Measurements from ENCODE around the gene ARID1A. TPM values are rescaled to one million over a fixed set of nuclear protein-coding genes. Genes with fewer than 3 reads are reported as not detected.

Gene ARID1A
- total RNA-seq, 6 experiments from 2014 or later, result 22.2 to 36.4 (median 29.4) TPM

DNA sequence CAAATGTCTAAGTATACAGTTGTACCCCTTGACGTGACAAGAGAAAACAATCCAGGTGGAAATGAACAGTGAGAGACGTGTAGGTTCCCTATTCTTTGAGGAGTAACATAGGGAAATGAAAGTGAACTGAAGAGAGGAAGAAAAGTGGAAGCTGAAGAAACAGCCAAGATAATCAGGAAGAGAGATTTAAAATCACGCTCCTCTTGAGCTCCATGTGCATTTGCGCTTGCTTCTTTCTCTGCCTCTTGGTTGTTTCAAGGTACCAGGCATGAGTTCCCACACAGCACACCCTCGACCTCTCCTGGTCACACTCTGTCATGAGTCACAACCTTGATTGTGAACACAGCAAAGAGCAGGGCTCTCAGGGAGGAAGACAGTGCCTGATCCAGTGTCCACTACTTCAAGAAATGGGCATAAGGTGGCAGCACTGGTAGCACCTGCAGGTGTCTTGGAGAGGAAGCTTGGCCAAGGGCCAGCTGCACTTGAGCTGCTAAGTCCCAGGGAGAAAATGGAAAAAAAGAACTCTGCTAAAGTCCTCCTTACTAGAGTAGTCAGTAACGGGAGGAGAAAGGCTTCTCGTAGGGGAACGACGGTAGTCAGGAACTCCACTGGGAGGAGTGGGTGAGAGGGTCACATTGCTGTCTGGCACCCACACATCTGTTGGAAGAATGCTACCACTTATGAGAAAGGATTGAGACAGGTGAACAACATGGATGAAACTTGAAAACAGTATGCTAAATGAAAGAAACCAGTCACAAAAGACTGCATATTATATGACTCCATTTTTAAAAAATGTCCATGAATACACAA is 18.3 kb upstream of the ARID1A start:
- H3K9me3 ChIP-seq, result no peaks in the 10 kb centered on the region
- H3K36me3 ChIP-seq, result no peaks in the 10 kb centered on the region
- TF ChIP-seq CTCF (IDR thresholded peaks at IDR 0.05), result peak; percentile 67 to 83 (median 74)
- no peak for TF ChIP-seq POLR2A (IDR thresholded peaks at IDR 0.05)
- intact Hi-C loops (cut with DNase I), result loop anchor here in 1 of 2 donors (10.0 kb wide), 1 partner anchor 73 kb away; no protein-coding TSS in a partner anchor
- peak overlapping the region in 2 of 3 donors; percentile 6 to 23 for H3K27ac ChIP-seq
- H3K4me3 ChIP-seq, result peak overlapping the region in 1 of 3 donors; percentile 4
- ATAC-seq, result peak; percentile 99 to 100 (median 100)
- peaks cover 0 to 8% (median 2%) of the 10 kb centered on the region in 4 donors for H3K4me1 ChIP-seq
- 5% methylated on average over 9 of the region's 9 CpGs for WGBS (ENCODE audit: insufficient coverage, low coverage, low lambda C conversion rate, missing lambda C conversion rate)
- DNase-seq, result peak; percentile 75 to 84 (median 84)
- H3K27me3 ChIP-seq, result no peaks in the 10 kb centered on the region

- Histone ChIP-seq H3K4me3 (no peak overlapping the region), H3K4me1 (no peaks in the 10 kb centered on the region), H3K27ac (no peak overlapping the region), H3K36me3 (no peaks in the 10 kb centered on the region), H3K9me3 (no peaks in the 10 kb centered on the region), H3K27me3 (no peaks in the 10 kb centered on the region)
- no peak for TF ChIP-seq POLR2A (IDR thresholded peaks at IDR 0.05)
- no peak for TF ChIP-seq CTCF (IDR thresholded peaks at IDR 0.05)
- DNase-seq (no peak), ATAC-seq (no peak)
- 82% methylated on average over 4 of the region's 4 CpGs for WGBS (ENCODE audit: insufficient coverage, low coverage, low lambda C conversion rate, missing lambda C conversion rate)
- intact Hi-C loops (cut with DNase I), result no loop called here
Observed at GRCh38 chr1:26684763-26685508, 10.9 kb upstream of the ARID1A start.

- no peaks in the 10 kb centered on the region for H3K9me3 ChIP-seq
- no peak for DNase-seq
- H3K27me3 ChIP-seq, result no peaks in the 10 kb centered on the region
- no peak overlapping the region for H3K4me3 ChIP-seq
- H3K4me1 ChIP-seq, result peaks cover 0 to 14% (median 1%) of the 10 kb centered on the region in 4 donors
- no peak for ATAC-seq
- intact Hi-C loops (cut with DNase I), result no loop called here
- WGBS (ENCODE audit: insufficient coverage, low coverage, low lambda C conversion rate, missing lambda C conversion rate), result 14% methylated on average over 1 of the region's 1 CpG
- no peak overlapping the region for H3K27ac ChIP-seq
- TF ChIP-seq CTCF (IDR thresholded peaks at IDR 0.05), result no peak
- no peak for TF ChIP-seq POLR2A (IDR thresholded peaks at IDR 0.05)
- H3K36me3 ChIP-seq, result no peaks in the 10 kb centered on the region
Observed at GRCh38 chr1:26686795-26687194, 9.0 kb upstream of the ARID1A start.

- intact Hi-C loops (cut with DNase I), result no loop called here
- Histone ChIP-seq H3K36me3 (no peaks in the 10 kb centered on the region), H3K4me1 (peaks cover 4 to 29% (median 13%) of the 10 kb centered on the region in 4 donors), H3K27ac (no peak overlapping the region), H3K27me3 (no peaks in the 10 kb centered on the region), H3K4me3 (no peak overlapping the region), H3K9me3 (no peaks in the 10 kb centered on the region)
- 79% methylated on average over 6 of the region's 9 CpGs for WGBS (ENCODE audit: insufficient coverage, low coverage, low lambda C conversion rate, missing lambda C conversion rate)
- ATAC-seq (no peak), DNase-seq (no peak)
- no peak for TF ChIP-seq POLR2A (IDR thresholded peaks at IDR 0.05)
- no peak for TF ChIP-seq CTCF (IDR thresholded peaks at IDR 0.05)
Observed at GRCh38 chr1:26689504-26689903, 6.3 kb upstream of the ARID1A start.

Data from right lobe of liver (tissue), 6 donors.